ENCODE measurements around the gene SEZ6L.

DNA sequence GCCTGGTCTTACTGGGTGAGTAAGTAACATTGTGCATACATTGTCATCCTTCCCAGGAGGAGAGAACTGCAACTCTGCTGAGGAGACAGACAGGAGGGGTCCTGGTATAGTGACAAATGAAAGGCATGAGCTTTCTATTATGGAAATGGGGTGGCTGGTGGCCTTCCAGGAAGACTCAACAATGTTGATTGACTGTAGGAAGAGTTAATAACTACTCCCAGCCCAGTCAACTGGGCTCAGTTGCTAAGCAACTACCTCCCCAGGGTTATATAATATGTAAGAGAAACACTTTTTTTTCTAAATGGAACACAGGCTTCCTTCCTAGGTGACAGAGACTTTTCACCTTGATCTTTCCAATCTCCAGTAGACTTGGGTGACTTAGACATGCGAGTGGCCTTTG is 28.2 kb downstream of the SEZ6L start:
- TF ChIP-seq, protein P1, sequence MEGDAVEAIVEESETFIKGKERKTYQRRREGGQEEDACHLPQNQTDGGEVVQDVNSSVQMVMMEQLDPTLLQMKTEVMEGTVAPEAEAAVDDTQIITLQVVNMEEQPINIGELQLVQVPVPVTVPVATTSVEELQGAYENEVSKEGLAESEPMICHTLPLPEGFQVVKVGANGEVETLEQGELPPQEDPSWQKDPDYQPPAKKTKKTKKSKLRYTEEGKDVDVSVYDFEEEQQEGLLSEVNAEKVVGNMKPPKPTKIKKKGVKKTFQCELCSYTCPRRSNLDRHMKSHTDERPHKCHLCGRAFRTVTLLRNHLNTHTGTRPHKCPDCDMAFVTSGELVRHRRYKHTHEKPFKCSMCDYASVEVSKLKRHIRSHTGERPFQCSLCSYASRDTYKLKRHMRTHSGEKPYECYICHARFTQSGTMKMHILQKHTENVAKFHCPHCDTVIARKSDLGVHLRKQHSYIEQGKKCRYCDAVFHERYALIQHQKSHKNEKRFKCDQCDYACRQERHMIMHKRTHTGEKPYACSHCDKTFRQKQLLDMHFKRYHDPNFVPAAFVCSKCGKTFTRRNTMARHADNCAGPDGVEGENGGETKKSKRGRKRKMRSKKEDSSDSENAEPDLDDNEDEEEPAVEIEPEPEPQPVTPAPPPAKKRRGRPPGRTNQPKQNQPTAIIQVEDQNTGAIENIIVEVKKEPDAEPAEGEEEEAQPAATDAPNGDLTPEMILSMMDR (IDR thresholded peaks at IDR 0.05), result no peak
- TF ChIP-seq POLR2A (IDR thresholded peaks at IDR 0.05), result no peak
